ENCODE data around the gene NRARP.
"Not testable (repeated sequence)": the region's sequence is repeated elsewhere in the genome, so short reads cannot be mapped to it uniquely, and the experiment has no call there.

Gene NRARP, protein sequence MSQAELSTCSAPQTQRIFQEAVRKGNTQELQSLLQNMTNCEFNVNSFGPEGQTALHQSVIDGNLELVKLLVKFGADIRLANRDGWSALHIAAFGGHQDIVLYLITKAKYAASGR

GRCh38 chr9:137302118-137302448 lies at the start of gene NRARP:
NRARP (minus strand) TSS chr9:137302271; CDS start chr9:137301928, 343 bp downstream.
- DNase-seq: peak; percentile 94

- DNase-seq: no peak
Measured at GRCh38 chr9:137350696-137351584, 48.9 kb upstream of the NRARP start.

DNA sequence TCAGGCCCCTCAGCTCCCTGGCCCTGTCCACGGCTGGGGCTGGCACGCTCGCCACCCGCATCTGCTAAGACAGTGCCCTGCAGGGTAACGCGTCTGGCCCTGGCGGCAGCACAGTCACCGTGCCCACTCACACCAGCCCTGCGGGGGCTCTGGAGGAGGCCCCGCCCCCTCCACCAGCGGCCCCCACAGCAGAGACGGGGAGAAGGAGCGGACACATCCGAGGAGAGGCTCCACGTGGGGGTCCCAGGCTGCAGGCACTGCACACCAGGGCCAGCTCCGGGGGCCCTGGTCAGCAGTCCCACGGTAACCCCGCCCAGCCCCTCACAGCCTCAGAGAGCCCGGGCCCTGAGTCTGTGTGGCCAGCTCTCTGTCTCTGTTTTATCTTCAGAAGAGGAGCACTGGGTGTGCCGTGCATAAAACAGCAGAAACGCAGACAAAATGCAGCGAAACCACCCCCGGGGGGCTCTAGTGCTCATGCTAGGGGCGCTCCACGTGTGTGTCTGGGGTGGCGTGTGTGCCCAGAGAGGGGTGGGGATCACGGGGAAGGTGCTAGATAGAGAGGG lies 47.5 kb upstream of the NRARP start:
- DNase-seq: no peak

DNA sequence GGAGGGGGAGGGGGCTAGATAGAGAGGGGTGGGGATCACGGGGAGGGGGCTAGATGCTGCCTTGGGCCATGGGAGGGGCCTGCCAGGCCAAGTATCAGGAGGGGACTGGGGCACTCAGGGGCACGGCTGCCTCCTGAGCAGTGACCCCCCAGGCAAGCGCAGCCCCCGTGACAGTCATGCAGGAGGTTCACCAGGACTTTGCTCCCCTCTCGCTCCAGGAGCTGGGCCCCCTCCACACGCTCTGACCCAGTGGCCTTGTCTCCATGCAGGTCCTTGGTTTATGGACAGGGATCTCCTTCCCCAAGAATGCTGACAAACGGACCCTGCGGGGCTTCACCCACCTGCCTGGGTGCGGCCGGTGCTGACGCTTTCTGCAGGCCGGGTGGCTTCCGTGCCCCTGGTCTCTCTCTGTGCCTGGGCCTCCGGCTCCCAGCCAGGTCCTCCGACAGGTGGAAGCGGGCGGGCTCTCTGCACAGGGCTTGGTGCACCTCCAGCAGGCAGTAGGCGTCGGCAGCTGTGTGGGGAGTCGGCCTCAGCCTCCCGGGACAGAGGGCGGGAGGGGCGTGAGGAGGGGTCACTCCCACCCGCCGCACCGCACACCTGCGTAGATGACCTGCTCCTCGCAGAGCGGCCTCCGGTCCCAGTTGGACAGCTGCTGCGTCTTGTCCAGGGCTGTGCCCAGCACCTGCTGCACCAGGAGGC lies 46.8 kb upstream of the NRARP start:
- no peak for DNase-seq

GRCh38 chr9:137347928-137348327 lies 45.9 kb upstream of the NRARP start:
- no peak for DNase-seq

DNA sequence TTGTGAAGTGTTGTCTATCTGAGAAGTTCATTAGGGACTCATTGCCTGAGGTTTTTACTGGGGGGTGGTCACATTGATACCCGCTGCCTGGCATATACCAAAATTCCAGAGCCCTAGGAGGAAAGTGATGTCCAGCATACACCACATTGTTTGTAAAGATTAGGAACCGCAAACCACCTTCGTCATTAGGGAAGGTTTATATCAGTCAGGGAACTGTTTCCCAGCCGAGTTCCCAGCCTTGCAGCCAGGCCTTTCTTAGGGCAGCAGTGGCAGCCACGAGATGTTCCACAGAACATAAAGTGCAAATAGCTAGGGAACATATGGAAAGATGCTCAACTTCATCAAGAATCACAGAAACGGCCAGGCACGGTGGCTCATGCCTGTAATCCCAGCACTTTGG lies 40.4 kb upstream of the NRARP start:
- DNase-seq: no peak

DNA sequence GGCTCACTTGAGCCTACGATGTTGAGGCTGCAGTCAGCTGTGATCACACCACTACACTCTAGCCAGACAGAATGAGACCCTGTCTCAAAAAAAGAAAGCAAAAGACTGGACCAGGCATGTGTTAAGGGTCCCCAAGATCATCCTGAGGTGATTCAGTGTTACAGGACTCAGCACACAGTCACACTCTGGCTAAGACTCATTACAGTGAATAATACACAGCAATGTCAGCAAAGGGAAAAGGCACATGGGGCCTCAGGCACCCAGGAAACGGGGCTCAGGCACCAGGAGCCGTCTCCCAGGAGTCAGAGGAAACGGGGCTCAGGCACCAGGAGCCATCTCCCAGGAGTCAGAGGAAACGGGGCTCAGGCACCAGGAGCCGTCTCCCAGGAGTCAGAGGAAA lies 39.2 kb upstream of the NRARP start:
- DNase-seq: no peak

DNA sequence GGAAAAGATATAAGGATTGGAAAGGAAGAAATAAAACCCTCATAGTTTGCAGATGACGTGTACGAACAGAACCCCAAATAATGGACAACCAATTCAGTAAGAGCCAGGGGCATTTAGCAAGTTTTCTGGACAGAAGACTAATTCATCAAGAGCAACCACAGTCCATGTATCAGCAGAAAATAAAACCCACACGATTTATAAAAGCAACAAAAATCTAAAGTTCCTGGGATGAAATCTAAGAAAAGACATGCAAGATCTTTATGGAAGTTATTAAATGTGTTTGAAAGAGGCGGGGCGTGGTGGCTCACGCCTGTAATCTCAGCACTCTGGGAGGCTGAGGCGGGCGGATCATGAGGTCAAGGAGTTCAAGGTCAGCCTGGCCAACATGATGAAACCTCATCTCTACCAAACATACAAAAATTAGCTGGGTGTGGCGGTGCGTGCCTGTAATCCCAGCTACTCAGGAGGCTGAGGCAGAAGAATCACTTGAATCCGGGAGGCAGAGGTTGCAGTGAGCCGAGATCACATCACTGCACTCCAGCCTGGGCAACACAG lies 37.9 kb upstream of the NRARP start:
- DNase-seq: not testable (repeated sequence)

DNA sequence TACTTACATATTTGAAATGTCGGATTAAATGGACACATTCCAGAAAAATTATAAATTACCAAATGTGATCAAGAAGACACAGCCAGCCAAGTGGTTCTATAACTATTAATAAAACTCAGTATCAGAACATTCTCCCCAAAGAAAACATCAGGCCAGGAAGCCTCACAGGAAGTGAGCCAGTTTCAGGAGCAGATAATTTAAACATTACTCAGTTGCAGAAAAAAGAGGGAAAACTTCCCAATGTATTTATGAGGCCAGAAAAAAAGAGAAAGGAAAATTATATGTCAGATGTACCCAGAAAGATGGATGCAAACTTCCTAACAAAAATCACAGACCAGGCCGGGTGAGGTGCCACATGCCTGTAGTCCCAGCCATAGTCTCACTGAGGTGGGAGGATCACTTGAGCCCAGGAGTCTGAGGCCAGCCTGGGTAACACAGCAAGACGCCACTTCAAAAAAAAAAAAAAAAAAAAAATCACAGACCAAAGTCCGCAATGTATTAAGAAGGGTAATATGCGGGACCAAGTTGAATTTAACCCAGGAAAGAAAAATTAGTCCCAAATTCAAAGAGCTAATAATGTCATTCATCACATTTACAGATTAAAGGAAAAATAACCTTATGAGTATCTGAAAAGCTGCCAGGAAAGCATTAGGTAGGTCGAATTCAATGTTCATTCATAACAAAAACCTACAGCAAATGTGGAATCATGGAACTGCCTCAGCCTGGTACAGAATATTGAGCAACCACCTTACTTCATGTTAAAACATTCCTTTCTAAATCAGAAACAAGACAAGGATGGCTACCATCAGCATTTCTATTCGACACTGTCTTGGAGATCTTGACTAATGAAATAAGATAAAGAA lies 37.2 kb upstream of the NRARP start:
- DNase-seq: no peak

DNA sequence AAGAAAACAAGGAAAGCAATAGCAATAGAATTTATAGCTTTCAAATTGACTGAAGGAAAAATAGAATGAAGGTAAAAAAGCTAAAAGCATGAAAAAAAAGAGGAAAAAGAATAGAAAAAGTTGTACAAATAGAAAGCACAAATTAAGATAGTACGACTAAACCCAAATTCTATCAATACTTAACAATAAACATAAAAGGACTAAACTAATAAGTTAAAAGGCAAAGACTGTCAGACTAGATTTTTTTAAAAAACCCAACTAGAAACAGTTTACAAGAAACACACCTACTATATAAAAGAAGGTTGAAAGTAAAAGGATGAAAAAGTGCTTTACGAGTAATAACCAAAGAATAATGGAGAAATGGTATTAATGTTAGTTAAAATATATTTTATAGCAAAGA lies 34.7 kb upstream of the NRARP start:
- DNase-seq: no peak

DNA sequence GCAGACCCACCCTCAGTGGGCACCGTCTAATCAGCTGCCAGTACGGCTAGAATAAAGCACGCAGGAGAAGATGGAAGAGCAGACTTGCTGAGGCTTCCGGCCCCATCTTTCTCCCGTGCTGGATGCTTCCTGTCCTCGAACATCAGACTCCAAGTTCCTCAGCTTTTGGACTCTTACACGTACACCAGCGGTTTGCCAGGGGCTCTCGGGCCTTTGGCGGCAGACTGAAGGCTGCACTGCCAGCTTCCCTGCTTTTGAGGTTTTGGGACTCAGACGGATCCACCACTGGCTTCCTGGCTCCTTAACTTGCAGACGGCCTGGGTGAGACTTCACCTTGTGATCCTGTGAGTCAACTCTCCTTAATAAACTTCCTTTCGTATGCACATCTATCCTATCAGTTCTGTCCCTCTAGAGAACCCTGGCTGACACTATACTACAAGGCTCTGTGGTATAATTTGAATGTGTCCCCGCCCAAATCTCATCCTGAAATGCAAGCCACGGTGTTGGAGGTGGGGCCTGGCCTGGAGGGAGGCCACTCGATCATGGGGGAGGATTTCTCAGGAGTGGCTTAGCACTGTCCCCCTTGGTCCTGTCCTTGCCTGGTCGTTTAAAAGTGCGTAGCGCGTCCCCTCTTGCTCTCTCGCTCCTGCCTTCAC lies 31.1 kb upstream of the NRARP start:
- DNase-seq: no peak

- DNase-seq: no peak
Measured at GRCh38 chr9:137331929-137332328, 29.9 kb upstream of the NRARP start.

DNA sequence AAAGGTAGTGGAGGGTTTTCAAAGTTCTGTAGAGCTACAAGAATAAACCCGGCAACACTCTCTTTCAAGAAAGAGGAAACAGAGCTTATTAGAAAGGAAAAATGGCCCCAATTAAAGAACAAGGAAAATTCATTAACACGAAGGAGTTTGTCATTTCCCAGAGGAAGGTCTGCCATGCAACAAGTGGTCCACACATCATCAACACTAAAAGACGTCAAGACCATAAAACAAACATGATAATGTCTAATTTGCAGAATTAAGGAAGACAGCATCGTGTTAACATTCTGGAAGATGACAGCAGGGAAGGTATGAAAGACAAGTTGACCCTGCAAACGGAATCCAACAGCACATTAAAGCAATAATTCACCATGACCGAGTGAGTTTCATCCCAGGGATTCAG lies 28.6 kb upstream of the NRARP start:
- no peak for DNase-seq

DNA sequence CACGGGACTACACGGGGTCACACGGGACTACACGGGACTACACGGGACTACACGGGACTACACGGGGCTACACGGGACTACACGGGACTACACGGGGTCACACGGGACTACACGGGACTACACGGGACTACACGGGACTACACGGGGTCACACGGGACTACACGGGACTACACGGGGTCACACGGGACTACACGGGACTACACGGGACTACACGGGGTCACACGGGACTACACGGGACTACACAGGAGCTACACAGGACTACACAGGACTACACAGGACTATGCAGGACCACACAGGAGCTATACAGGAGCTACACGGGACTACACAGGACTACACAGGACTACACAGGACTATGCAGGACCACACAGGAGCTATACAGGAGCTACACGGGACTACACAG lies 27.5 kb upstream of the NRARP start:
- not testable (repeated sequence) for DNase-seq

- peak; percentile 28 for DNase-seq
Measured at GRCh38 chr9:137327641-137328550, 25.8 kb upstream of the NRARP start.

DNA sequence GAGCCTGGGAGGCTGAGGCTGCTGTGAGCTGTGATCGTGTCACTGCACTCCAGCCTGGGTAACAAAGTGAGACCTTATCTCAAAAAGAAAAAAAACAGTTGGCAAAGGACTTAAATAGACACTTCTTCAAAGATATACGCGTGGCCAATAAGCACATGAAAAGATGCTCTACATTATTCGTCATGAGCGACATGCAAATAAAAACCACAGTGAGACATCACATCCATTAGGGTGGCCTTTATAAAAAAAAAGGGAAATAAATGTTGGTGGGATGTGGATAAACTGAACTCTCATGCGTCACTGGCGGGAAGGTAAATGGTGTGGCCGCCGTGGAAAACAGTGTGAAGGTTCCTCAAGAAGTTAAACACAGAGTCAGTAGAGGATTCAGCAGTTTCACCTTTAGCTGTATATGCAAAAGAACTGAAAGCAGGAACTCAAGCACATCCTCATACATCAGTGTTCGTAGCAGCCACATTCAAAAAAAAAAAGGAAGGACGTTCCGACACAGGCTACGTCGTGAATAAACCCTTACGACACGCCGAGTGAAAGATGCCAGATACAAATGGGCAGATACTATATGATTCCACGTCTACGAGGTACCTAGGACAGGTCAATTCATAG lies 24.5 kb upstream of the NRARP start:
- peak; percentile 90 for DNase-seq

- DNase-seq: no peak
Measured at GRCh38 chr9:137325799-137326198, 23.7 kb upstream of the NRARP start.

GRCh38 chr9:137325124-137325523 lies 23.1 kb upstream of the NRARP start:
- no peak for DNase-seq

DNA sequence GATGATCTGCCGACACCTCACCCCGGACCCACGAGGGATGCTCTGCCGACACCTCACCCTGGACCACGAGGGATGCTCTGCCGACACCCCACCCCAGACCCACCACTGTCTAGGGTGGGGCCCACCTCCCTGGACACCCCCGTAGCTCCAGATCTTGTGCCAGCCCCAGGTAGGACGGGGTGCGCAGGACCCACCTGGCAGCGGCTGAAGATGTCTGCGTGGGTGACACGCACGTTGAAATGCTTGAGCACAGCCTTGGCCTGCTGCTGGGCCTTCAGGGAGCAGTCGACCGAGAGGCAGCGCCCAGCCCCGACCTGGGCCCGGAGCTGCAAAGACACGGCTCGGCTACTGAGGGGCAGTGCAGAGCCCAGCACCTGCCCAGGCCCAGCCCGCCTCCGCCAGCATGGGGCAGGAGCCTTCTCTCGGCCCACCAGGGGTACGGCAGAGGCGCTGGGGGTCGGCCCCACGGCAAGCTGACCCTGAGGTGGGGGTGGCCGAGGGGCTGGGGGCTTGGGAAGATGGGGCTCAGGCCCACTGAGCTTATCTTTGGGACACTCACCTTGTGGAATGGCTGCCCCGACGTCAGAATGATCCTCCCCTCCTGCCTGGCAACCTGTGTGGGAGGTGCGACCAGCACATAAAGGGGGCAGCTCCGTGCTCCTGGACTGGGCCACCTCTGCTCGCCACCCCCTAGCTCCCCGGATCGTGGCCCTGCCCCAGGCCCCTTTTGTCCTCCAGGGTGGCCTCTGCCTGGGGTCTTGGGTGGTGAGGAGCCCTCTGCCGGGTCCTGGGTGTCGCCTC lies 21.7 kb upstream of the NRARP start:
- DNase-seq: no peak
